HTERT RPE-1 (cell line): ENCODE results near the gene XPC.

Experiments used
- in situ Hi-C: fragments of 300-500 bp; cut with MboI; formaldehyde crosslinking; loops from 4 replicates; pipeline ENCODE4 v1.14.3; 2020; ENCODE audit warnings: low sequenced_read_pairs

The XPC gene

GRCh38 chr3:14150078-14150477, 28.3 kb downstream of the XPC start:
- in situ Hi-C loops = no loop called here

- in situ Hi-C loops = no loop called here
These were observed 30.1 kb downstream of the XPC start for GRCh38 chr3:14148041-14148985.

- in situ Hi-C loops = no loop called here
These were observed 30.8 kb downstream of the XPC start for GRCh38 chr3:14147617-14148016.

GRCh38 chr3:14147066-14147435, 31.4 kb downstream of the XPC start:
- in situ Hi-C loops = no loop called here

- in situ Hi-C loops = no loop called here
These were observed 31.9 kb downstream of the XPC start for GRCh38 chr3:14146381-14147065.

GRCh38 chr3:14145670-14146380, 32.6 kb downstream of the XPC start:
- in situ Hi-C loops = no loop called here

- in situ Hi-C loops = no loop called here
These were observed 33.2 kb downstream of the XPC start for GRCh38 chr3:14145236-14145635.

GRCh38 chr3:14144423-14145075, 33.9 kb downstream of the XPC start:
- in situ Hi-C loops = no loop called here

- in situ Hi-C loops = no loop called here
These were observed 34.9 kb downstream of the XPC start for GRCh38 chr3:14143271-14144225.

GRCh38 chr3:14142567-14143270, 35.7 kb downstream of the XPC start:
- in situ Hi-C loops = no loop called here

- in situ Hi-C loops = no loop called here
These were observed 36.6 kb downstream of the XPC start for GRCh38 chr3:14141602-14142341.

- in situ Hi-C loops = no loop called here
These were observed 37.3 kb downstream of the XPC start for GRCh38 chr3:14141144-14141543.

- in situ Hi-C loops = no loop called here
These were observed 37.7 kb downstream of the XPC start for GRCh38 chr3:14140668-14141067.

GRCh38 chr3:14139771-14140170, 38.6 kb downstream of the XPC start:
- in situ Hi-C loops = no loop called here

GRCh38 chr3:14138878-14139655, 39.3 kb downstream of the XPC start:
- in situ Hi-C loops = no loop called here

GRCh38 chr3:14138109-14138877, 40.1 kb downstream of the XPC start:
- in situ Hi-C loops = no loop called here

GRCh38 chr3:14137445-14137844, 41.0 kb downstream of the XPC start:
- in situ Hi-C loops = no loop called here
